Measurements from ENCODE around the gene ATP2C2. TPM values are rescaled to one million over a fixed set of nuclear protein-coding genes. Genes with fewer than 3 reads are reported as not detected.

Gene ATP2C2
- total RNA-seq, 2 experiments from 2014 or later: not detected

GRCh38 chr16:84446596-84447392, 78.5 kb downstream of the ATP2C2 start:
- Mint-ChIP-seq H3K36me3 (ENCODE audit: low read depth) (no peaks in the 10 kb centered on the region), H3K4me1 (ENCODE audit: low read depth) (no peaks in the 10 kb centered on the region), H3K4me3 (no peak overlapping the region), H3K27ac (no peak overlapping the region), H3K27me3 (peaks cover 31% of the 10 kb centered on the region), H3K9me3 (no peaks in the 10 kb centered on the region)
- TF ChIP-seq CTCF (IDR thresholded peaks at IDR 0.05): no peak
- Histone ChIP-seq H3K9me3 (ENCODE audit: control insufficient read depth in 1 of 2, insufficient read depth in 1 of 2, low read length in 2 of 2) (peaks cover 0 to 17% of the 10 kb centered on the region in 2 experiments), H3K4me1 (ENCODE audit: insufficient read depth, low read length) (no peaks in the 10 kb centered on the region), H3K36me3 (ENCODE audit: insufficient read depth, low read length) (no peaks in the 10 kb centered on the region), H3K4me3 (ENCODE audit: low read length) (no peak overlapping the region), H3K27ac (ENCODE audit: low read depth in 1 of 2, low read length in 2 of 2) (no peak overlapping the region), H3K27me3 (ENCODE audit: control insufficient read depth in 1 of 2, insufficient read depth in 2 of 2, low read length in 2 of 2) (peaks cover 7 to 21% of the 10 kb centered on the region in 2 experiments)
- DNase-seq (no peak), ATAC-seq (ENCODE audit: poor library complexity) (no peak)
- CTCF ChIA-PET: no interaction called here
- intact Hi-C loops (cut with DNase I, micrococcal nuclease): no loop called here
- POLR2A ChIA-PET: no interaction called here

- no peak for TF ChIP-seq CTCF (IDR thresholded peaks at IDR 0.05)
- CTCF ChIA-PET: no interaction called here
- Histone ChIP-seq H3K4me1 (ENCODE audit: insufficient read depth, low read length) (no peaks in the 10 kb centered on the region), H3K36me3 (ENCODE audit: insufficient read depth, low read length) (no peaks in the 10 kb centered on the region), H3K9me3 (ENCODE audit: control insufficient read depth in 1 of 2, insufficient read depth in 1 of 2, low read length in 2 of 2) (peaks cover 0 to 19% of the 10 kb centered on the region in 2 experiments), H3K27me3 (ENCODE audit: control insufficient read depth in 1 of 2, insufficient read depth in 2 of 2, low read length in 2 of 2) (peaks cover under 1 to 8% of the 10 kb centered on the region in 2 experiments), H3K4me3 (ENCODE audit: low read length) (no peak overlapping the region), H3K27ac (ENCODE audit: low read depth in 1 of 2, low read length in 2 of 2) (no peak overlapping the region)
- intact Hi-C loops (cut with DNase I, micrococcal nuclease): no loop called here
- no peaks in the 10 kb centered on the region for H3K36me3 Mint-ChIP-seq (ENCODE audit: low read depth)
- H3K4me3 Mint-ChIP-seq: no peak overlapping the region
- POLR2A ChIA-PET: no interaction called here
- DNase-seq (no peak), ATAC-seq (ENCODE audit: poor library complexity) (no peak)
- no peaks in the 10 kb centered on the region for H3K9me3 Mint-ChIP-seq
- peaks cover 19% of the 10 kb centered on the region for H3K27me3 Mint-ChIP-seq
- no peak overlapping the region for H3K27ac Mint-ChIP-seq
- H3K4me1 Mint-ChIP-seq (ENCODE audit: low read depth): no peaks in the 10 kb centered on the region
Observed at GRCh38 chr16:84448444-84448843, 80.1 kb downstream of the ATP2C2 start.

GRCh38 chr16:84449156-84450140, 81.1 kb downstream of the ATP2C2 start:
- no peak overlapping the region for H3K27ac ChIP-seq (ENCODE audit: low read depth in 1 of 2, low read length in 2 of 2)
- DNase-seq: peak in 1 of 14 experiments; percentile 17
- TF ChIP-seq CTCF (IDR thresholded peaks at IDR 0.05): no peak
- H3K36me3 Mint-ChIP-seq (ENCODE audit: low read depth): no peaks in the 10 kb centered on the region
- H3K4me3 ChIP-seq (ENCODE audit: low read length): no peak overlapping the region
- peaks cover 0 to 19% of the 10 kb centered on the region in 2 experiments for H3K9me3 ChIP-seq (ENCODE audit: control insufficient read depth in 1 of 2, insufficient read depth in 1 of 2, low read length in 2 of 2)
- H3K9me3 Mint-ChIP-seq: no peaks in the 10 kb centered on the region
- intact Hi-C loops (cut with DNase I, micrococcal nuclease): no loop called here
- peaks cover 14% of the 10 kb centered on the region for H3K27me3 Mint-ChIP-seq
- no peaks in the 10 kb centered on the region for H3K4me1 Mint-ChIP-seq (ENCODE audit: low read depth)
- no peaks in the 10 kb centered on the region for H3K36me3 ChIP-seq (ENCODE audit: insufficient read depth, low read length)
- no peak overlapping the region for H3K27ac Mint-ChIP-seq
- H3K27me3 ChIP-seq (ENCODE audit: control insufficient read depth in 1 of 2, insufficient read depth in 2 of 2, low read length in 2 of 2): peaks cover 0 to 8% of the 10 kb centered on the region in 2 experiments
- ChIA-PET CTCF (no interaction called here), POLR2A (no interaction called here)
- no peak overlapping the region for H3K4me3 Mint-ChIP-seq
- no peaks in the 10 kb centered on the region for H3K4me1 ChIP-seq (ENCODE audit: insufficient read depth, low read length)
- ATAC-seq (ENCODE audit: poor library complexity): no peak

All from CD4-positive, alpha-beta T cell (primary cell).